HCT116 (cell line): ENCODE data around the gene SKAP1. TPM values are rescaled to one million over a fixed set of nuclear protein-coding genes. Genes with fewer than 3 reads are reported as not detected.

Experiments
- ATAC-seq: fragments of 200-7000 bp; cut with Tn5 transposase; 2 replicates; pipeline ENCODE4 v1.9.1; 2020; ENCODE audit warnings: mild to moderate bottlenecking, moderate library complexity
- BruUV-seq: library from RNA; stranded (reverse); fragments of 400-500 nt; replicated peaks from 2 replicates; lab custom pipeline; 2021; lab: Mats Ljungman, UMichigan
- CTCF ChIA-PET: fragments of 300-600 bp; sonication (Branson Sonifier 250); formaldehyde crosslinking; loops from one replicate; lab custom pipeline; 2021; ENCODE audit warnings: antibody characterized with exemption; lab: Charles Lee
- POLR2A ChIA-PET: fragments of 300-600, 350-600 bp; sonication (Branson Sonifier 250); formaldehyde crosslinking; loops from one replicate; lab custom pipeline; 2021; ENCODE audit warnings: antibody characterized with exemption; lab: Charles Lee
- RAD21 ChIA-PET, 2 experiments: fragments of 300-600 bp; sonication (Branson Sonifier 250); formaldehyde crosslinking; loops; one replicate each; lab custom pipeline; 2023; ENCODE audit warnings: low total read pairs in 2 of 2; ENCODE audit not compliant: uncharacterized antibody in 2 of 2, unreplicated experiment in 2 of 2, low non-redundant PET in 1 of 2; lab: Charles Lee
- DNase-seq: peaks from one replicate; pipeline ENCODE4 v3.0.0-alpha.2; 2010; ENCODE audit warnings: low read depth, low spot score
- H2AFZ ChIP-seq: fragments of 200-600 bp; shearing (Covaris generic), sonication (generic); 2 replicates; pipeline ENCODE4 v1.6.1; 2017; ENCODE audit warnings: low read depth, mixed run types, mixed read lengths, antibody characterized with exemption, low read length; ENCODE audit not compliant: poor library complexity, severe bottlenecking
- H3K27ac ChIP-seq: 2 replicates; pipeline ENCODE4 v1.5.1; 2012; ENCODE audit warnings: low read depth, low read length
- H3K27me3 ChIP-seq: fragments of 200-600 bp; sonication (generic); 2 replicates; pipeline ENCODE4 v1.6.1; 2016; ENCODE audit warnings: mixed run types, low read length, mixed read lengths; ENCODE audit not compliant: insufficient read depth
- H3K36me3 ChIP-seq, 2 experiments: fragments of 200-500 bp in 1 of 2; fragments of 200-600 bp in 1 of 2; sonication (Bioruptor generic) in 1 of 2; sonication (generic) in 1 of 2; 2 replicates each; pipeline versions ENCODE4 v1.5.1 to v1.6.1; 2014 to 2016; ENCODE audit warnings: low read length in 2 of 2, inconsistent platforms in 1 of 2, mixed read lengths in 1 of 2, mixed run types in 1 of 2; ENCODE audit not compliant: insufficient read depth in 2 of 2, control insufficient read depth in 1 of 2
- H3K4me1 ChIP-seq, 2 experiments: fragments of 200-600 bp in 1 of 2; sonication (generic) in 1 of 2; 2 replicates each; pipeline versions ENCODE4 v1.5.1 to v1.6.1; 2012 to 2017; ENCODE audit warnings: low read length in 2 of 2, inconsistent platforms in 1 of 2, mild to moderate bottlenecking in 1 of 2, mixed read lengths in 1 of 2, mixed run types in 1 of 2, moderate library complexity in 1 of 2; ENCODE audit not compliant: insufficient read depth in 2 of 2, control insufficient read depth in 1 of 2
- H3K4me2 ChIP-seq: fragments of 200-600 bp; sonication (generic); 2 replicates; pipeline ENCODE4 v1.6.1; 2017; ENCODE audit warnings: mixed run types, low read length, mixed read lengths
- H3K4me3 ChIP-seq, 2 experiments: fragments of 200-600 bp in 1 of 2; sonication (generic) in 1 of 2; replicated peaks in 1 of 2; 2 replicates each; pipeline ENCODE4 v1.5.1; 2011 to 2016; ENCODE audit warnings: low read length in 2 of 2, control low read depth in 1 of 2, low read depth in 1 of 2, mild to moderate bottlenecking in 1 of 2, mixed read lengths in 1 of 2, mixed run types in 1 of 2
- H3K79me2 ChIP-seq: fragments of 200-600 bp; sonication (generic); 2 replicates; pipeline ENCODE4 v1.6.1; 2017; ENCODE audit warnings: mild to moderate bottlenecking, mixed run types, low read length, moderate library complexity, mixed read lengths; ENCODE audit not compliant: insufficient read depth
- H3K9ac ChIP-seq: fragments of 200-600 bp; sonication (generic); 2 replicates; pipeline ENCODE4 v1.6.1; 2016; ENCODE audit warnings: low read length, mixed read lengths
- H3K9me2 ChIP-seq: fragments of 200-600 bp; sonication (generic), shearing (Covaris generic); 2 replicates; pipeline ENCODE4 v1.6.1; 2017; ENCODE audit warnings: mixed run types, mild to moderate bottlenecking, moderate library complexity; ENCODE audit not compliant: insufficient read depth
- H3K9me3 ChIP-seq, 2 experiments: fragments of 200-500 bp in 1 of 2; fragments of 200-600 bp in 1 of 2; sonication (Bioruptor generic) in 1 of 2; sonication (generic) in 1 of 2; 2 replicates each; pipeline ENCODE4 v1.6.1; 2014 to 2017; ENCODE audit warnings: low read length in 2 of 2, mixed read lengths in 2 of 2, inconsistent platforms in 1 of 2, low read depth in 1 of 2, mild to moderate bottlenecking in 1 of 2, mixed run types in 1 of 2, moderate library complexity in 1 of 2; ENCODE audit not compliant: control insufficient read depth in 1 of 2, insufficient read depth in 1 of 2
- H4K20me1 ChIP-seq: fragments of 200-600 bp; sonication (generic), shearing (Covaris generic); 2 replicates; pipeline ENCODE4 v1.6.1; 2017; ENCODE audit warnings: mixed run types, mild to moderate bottlenecking, moderate library complexity; ENCODE audit not compliant: insufficient read depth
- CBX3 ChIP-seq: IDR thresholded peaks from 2 replicates; pipeline ENCODE4 v1.6.1; 2012; ENCODE audit warnings: low read depth
- CEBPB ChIP-seq: IDR thresholded peaks from 2 replicates; pipeline ENCODE4 v1.6.1; 2012; ENCODE audit warnings: low read depth
- EZH2 ChIP-seq: fragments of 200-600 bp; sonication (generic); IDR thresholded peaks from 2 replicates; pipeline ENCODE4 v1.6.1; 2017; ENCODE audit warnings: antibody characterized with exemption, mixed run types
- RAD21 ChIP-seq: IDR thresholded peaks from 2 replicates; pipeline ENCODE4 v1.6.1; 2012; ENCODE audit warnings: low read depth, mild to moderate bottlenecking
- REST ChIP-seq: IDR thresholded peaks from 2 replicates; pipeline ENCODE4 v1.6.1; 2012; ENCODE audit warnings: low read depth
- SIN3A ChIP-seq: IDR thresholded peaks from 2 replicates; pipeline ENCODE4 v1.6.1; 2012; ENCODE audit warnings: low read depth
- YY1 ChIP-seq: IDR thresholded peaks from 2 replicates; pipeline ENCODE4 v1.6.1; 2011; ENCODE audit warnings: low read length, low read depth, moderate library complexity, mild to moderate bottlenecking; ENCODE audit not compliant: insufficient replicate concordance; ENCODE audit errors: extremely low read depth
- intact Hi-C: fragments of 100-400 bp; cut with micrococcal nuclease; formaldehyde crosslinking; loops from 2 replicates; pipeline ENCODE4 v1.10.0; 2022
- total RNA-seq: library from RNA; stranded (reverse); gene quantifications from one replicate; pipeline ENCODE4 v1.2.1, GENCODE V29; 2021; ENCODE audit not compliant: unreplicated experiment

The SKAP1 gene
- total RNA-seq, 1 experiment from 2014 or later: 12.4 TPM

- no peaks in the 10 kb centered on the region for H3K27me3 ChIP-seq
- no peaks in the 10 kb centered on the region for H3K36me3 ChIP-seq
- no peaks in the 10 kb centered on the region for H3K79me2 ChIP-seq
- H3K9me3 ChIP-seq: no peaks in the 10 kb centered on the region
- no peaks in the 10 kb centered on the region for H4K20me1 ChIP-seq
- no peak for ATAC-seq
- H3K4me1 ChIP-seq: no peaks in the 10 kb centered on the region
- BruUV-seq: no TSS peak
- H3K4me2 ChIP-seq: no peak overlapping the region
- no peak overlapping the region for H3K27ac ChIP-seq
- H3K9ac ChIP-seq: no peak overlapping the region
- TF ChIP-seq REST (no peak), CEBPB (no peak), SIN3A (no peak), RAD21 (no peak), CBX3 (no peak), EZH2 (no peak), YY1 (no peak)
- H3K4me3 ChIP-seq: no peak overlapping the region
- DNase-seq: no peak
- H2AFZ ChIP-seq: no peak overlapping the region
- no peaks in the 10 kb centered on the region for H3K9me2 ChIP-seq
- intact Hi-C loops: no loop called here
- ChIA-PET POLR2A (no interaction called here), RAD21 (no interaction called here), CTCF (interaction anchor here (1.3 to 1.6 kb wide), 2 partner anchors 46 to 123 kb away, joined by 3 read pairs; no protein-coding TSS in a partner anchor)
Observed at GRCh38 chr17:48382989-48383388, 47.0 kb downstream of the SKAP1 start.
